Trophoblast cell (in vitro differentiated cells and primary cell): Measurements from ENCODE around the gene PLXND1.

Experiments
- DNase-seq, 2 donors: peaks; one replicate each; pipeline ENCODE4 v3.0.0-alpha.2; 2016
- H2AFZ ChIP-seq: 2 replicates; pipeline ENCODE4 v1.6.1; 2013; ENCODE audit warnings: low read length, moderate library complexity, mild to moderate bottlenecking; ENCODE audit not compliant: insufficient read depth, poor library complexity
- H2AK5ac ChIP-seq: 2 replicates; pipeline ENCODE4 v1.6.1; 2013; ENCODE audit warnings: mild to moderate bottlenecking, low read length
- H2BK120ac ChIP-seq: 2 replicates; pipeline ENCODE4 v1.6.1; 2013; ENCODE audit warnings: low read length, mild to moderate bottlenecking, moderate library complexity; ENCODE audit not compliant: insufficient read depth, poor library complexity
- H2BK12ac ChIP-seq: 2 replicates; pipeline ENCODE4 v1.6.1; 2013; ENCODE audit warnings: mild to moderate bottlenecking, low read length, moderate library complexity
- H2BK5ac ChIP-seq: 2 replicates; pipeline ENCODE4 v1.6.1; 2013; ENCODE audit warnings: low read length, low read depth, moderate library complexity, mild to moderate bottlenecking; ENCODE audit not compliant: poor library complexity
- H3K14ac ChIP-seq: 2 replicates; pipeline ENCODE4 v1.6.1; 2013; ENCODE audit warnings: mild to moderate bottlenecking, low read length
- H3K18ac ChIP-seq: 2 replicates; pipeline ENCODE4 v1.6.1; 2013; ENCODE audit warnings: mild to moderate bottlenecking, low read length
- H3K23ac ChIP-seq: 2 replicates; pipeline ENCODE4 v1.6.1; 2013; ENCODE audit warnings: low read length
- H3K27ac ChIP-seq: 2 replicates; pipeline ENCODE4 v1.5.1; 2013; ENCODE audit warnings: low read depth, mild to moderate bottlenecking, inconsistent platforms, low read length, moderate library complexity
- H3K27me3 ChIP-seq: 2 replicates; pipeline ENCODE4 v1.6.1; 2013; ENCODE audit warnings: inconsistent platforms, mild to moderate bottlenecking, low read length, moderate library complexity; ENCODE audit not compliant: insufficient read depth
- H3K36me3 ChIP-seq, 2 experiments: 1 replicate in 1 of 2; 2 replicates in 1 of 2; pipeline ENCODE4 v1.6.1; 2013; ENCODE audit warnings: low read length in 2 of 2, mild to moderate bottlenecking in 2 of 2, moderate library complexity in 1 of 2; ENCODE audit not compliant: insufficient read depth in 2 of 2, control insufficient read depth in 1 of 2
- H3K4ac ChIP-seq: 2 replicates; pipeline ENCODE4 v1.6.1; 2013; ENCODE audit warnings: low read depth, mild to moderate bottlenecking, low read length, moderate library complexity
- H3K4me1 ChIP-seq, 2 experiments: 1 replicate in 1 of 2; 2 replicates in 1 of 2; pipeline ENCODE4 v1.6.1; 2013; ENCODE audit warnings: low read length in 2 of 2, mild to moderate bottlenecking in 2 of 2, moderate library complexity in 1 of 2; ENCODE audit not compliant: insufficient read depth in 2 of 2, control insufficient read depth in 1 of 2
- H3K4me2 ChIP-seq: 2 replicates; pipeline ENCODE4 v1.6.1; 2013; ENCODE audit warnings: inconsistent platforms, mild to moderate bottlenecking, low read length, moderate library complexity
- H3K4me3 ChIP-seq: 2 replicates; pipeline ENCODE4 v1.5.1; 2013; ENCODE audit warnings: mild to moderate bottlenecking, low read depth, low read length, inconsistent platforms
- H3K79me1 ChIP-seq: one replicate; pipeline ENCODE4 v1.6.1; 2013; ENCODE audit warnings: low read length
- H3K79me2 ChIP-seq: 2 replicates; pipeline ENCODE4 v1.6.1; 2013; ENCODE audit warnings: low read length, mild to moderate bottlenecking; ENCODE audit not compliant: control insufficient read depth, insufficient read depth, poor library complexity
- H3K9ac ChIP-seq: 2 replicates; pipeline ENCODE4 v1.6.1; 2013; ENCODE audit warnings: mild to moderate bottlenecking, low read length
- H3K9me3 ChIP-seq: 2 replicates; pipeline ENCODE4 v1.6.1; 2013; ENCODE audit warnings: low read depth, mild to moderate bottlenecking, control low read depth, inconsistent platforms, low read length; ENCODE audit not compliant: insufficient read depth
- H4K12ac ChIP-seq: 2 replicates; pipeline ENCODE4 v1.6.1; 2013; ENCODE audit warnings: low read depth, mild to moderate bottlenecking, low read length, moderate library complexity
- H4K8ac ChIP-seq: 2 replicates; pipeline ENCODE4 v1.6.1; 2013; ENCODE audit warnings: low read depth, mild to moderate bottlenecking, low read length, moderate library complexity
- H4K91ac ChIP-seq: one replicate; pipeline ENCODE4 v1.6.1; 2013; ENCODE audit warnings: low read depth, mild to moderate bottlenecking, low read length, moderate library complexity
- WGBS: extraction: QIAGEN DNeasy Blood & Tissue Kit; methylation state at CpG from one replicate; pipeline ENCODE4 v1.1.7; 2013; ENCODE audit warnings: missing lambda C conversion rate; ENCODE audit not compliant: insufficient read length, insufficient coverage; ENCODE audit errors: extremely low coverage; 5-methylcytosine and 5-hydroxymethylcytosine counted together

The PLXND1 gene

GRCh38 chr3:129549805-129550204 lies 56.7 kb downstream of the PLXND1 start:
- H2BK12ac ChIP-seq = peak overlapping the region; percentile 56
- peaks cover 14 to 16% of the 10 kb centered on the region in 2 experiments for H3K4me1 ChIP-seq
- no peak overlapping the region for H3K4me3 ChIP-seq
- H4K12ac ChIP-seq = no peak overlapping the region
- H3K27me3 ChIP-seq = no peaks in the 10 kb centered on the region
- H3K4me2 ChIP-seq = no peak overlapping the region
- H3K9ac ChIP-seq = no peak overlapping the region
- WGBS = no CpG with 5 or more reads among the region's 3 CpGs
- peaks cover 2% of the 10 kb centered on the region for H3K79me2 ChIP-seq
- peak overlapping the region; percentile 22 for H4K8ac ChIP-seq
- peaks cover 13% of the 10 kb centered on the region for H3K79me1 ChIP-seq
- no peak overlapping the region for H3K18ac ChIP-seq
- H2AFZ ChIP-seq = no peak overlapping the region
- H4K91ac ChIP-seq = peak overlapping the region; percentile 58
- H2BK5ac ChIP-seq = peak overlapping the region; percentile 22
- peak overlapping the region; percentile 21 for H2BK120ac ChIP-seq
- H3K14ac ChIP-seq = peak overlapping the region; percentile 61
- H3K27ac ChIP-seq = peak overlapping the region; percentile 8
- no peak overlapping the region for H3K23ac ChIP-seq
- DNase-seq = no peak
- no peak overlapping the region for H3K4ac ChIP-seq
- peaks cover 2 to 4% of the 10 kb centered on the region in 2 experiments for H3K36me3 ChIP-seq
- H3K9me3 ChIP-seq = no peaks in the 10 kb centered on the region
- peak overlapping the region; percentile 65 for H2AK5ac ChIP-seq

DNA sequence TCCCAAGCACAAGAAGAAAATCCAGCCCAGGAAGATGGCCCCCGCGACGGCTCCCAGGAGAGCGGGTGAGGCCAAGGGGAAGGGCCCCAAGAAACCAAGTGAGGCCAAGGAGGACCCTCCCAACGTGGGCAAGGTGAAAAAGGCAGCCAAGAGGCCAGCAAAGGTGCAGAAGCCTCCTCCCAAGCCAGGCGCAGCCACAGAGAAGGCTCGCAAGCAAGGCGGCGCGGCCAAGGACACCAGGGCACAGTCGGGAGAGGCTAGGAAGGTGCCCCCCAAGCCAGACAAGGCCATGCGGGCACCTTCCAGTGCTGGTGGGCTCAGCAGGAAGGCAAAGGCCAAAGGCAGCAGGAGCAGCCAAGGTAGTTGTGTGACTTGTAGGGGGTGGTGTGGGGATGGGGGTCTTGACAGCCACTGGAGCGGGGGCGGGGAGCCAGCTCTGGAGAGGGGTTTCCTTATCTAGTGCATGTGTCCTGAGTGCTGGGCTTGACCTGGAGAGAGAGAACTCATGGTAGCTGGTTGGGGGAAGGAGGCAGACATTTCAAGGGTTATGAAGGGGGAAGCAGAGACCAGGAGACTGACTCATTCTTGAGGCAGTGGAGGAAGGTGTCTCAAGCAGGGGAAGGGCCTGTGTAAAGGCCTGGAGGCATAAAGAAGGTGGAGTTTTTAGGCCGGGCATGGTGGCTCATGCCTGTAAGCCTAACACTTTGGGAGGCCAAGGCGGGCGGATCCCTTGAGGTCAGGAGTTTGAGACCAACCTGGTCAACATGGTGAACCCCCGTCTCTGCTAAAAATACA lies 57.3 kb downstream of the PLXND1 start:
- WGBS = no CpG with 5 or more reads among the region's 18 CpGs

GRCh38 chr3:129548104-129548965 lies 58.1 kb downstream of the PLXND1 start:
- Histone ChIP-seq H3K27me3 (no peaks in the 10 kb centered on the region), H3K79me1 (peaks cover 13% of the 10 kb centered on the region), H3K4ac (no peak overlapping the region), H2BK5ac (no peak overlapping the region), H4K91ac (peak overlapping the region; percentile 78), H4K8ac (no peak overlapping the region), H3K4me1 (peaks cover 14 to 16% of the 10 kb centered on the region in 2 experiments), H3K14ac (peak overlapping the region; percentile 3), H3K4me2 (no peak overlapping the region), H3K23ac (no peak overlapping the region), H3K18ac (no peak overlapping the region), H3K9me3 (no peaks in the 10 kb centered on the region), H2AK5ac (peak overlapping the region; percentile 86), H3K4me3 (no peak overlapping the region), H3K36me3 (no peaks in the 10 kb centered on the region), H3K27ac (no peak overlapping the region), H3K79me2 (peaks cover 2% of the 10 kb centered on the region), H4K12ac (no peak overlapping the region), H3K9ac (no peak overlapping the region), H2BK12ac (peak overlapping the region; percentile 87), H2AFZ (no peak overlapping the region), H2BK120ac (peak overlapping the region; percentile 50)
- no CpG with 5 or more reads among the region's 19 CpGs for WGBS
- DNase-seq = no peak

More for the DNA sequence above, 57.3 kb downstream of the PLXND1 start:
- peak overlapping the region; percentile 8 for H3K27ac ChIP-seq
- H2BK5ac ChIP-seq = peak overlapping the region; percentile 32
- peak overlapping the region; percentile 86 for H2AK5ac ChIP-seq
- peak overlapping the region; percentile 84 for H3K14ac ChIP-seq
- peak overlapping the region; percentile 13 for H3K4ac ChIP-seq
- H3K4me3 ChIP-seq = no peak overlapping the region
- H3K4me2 ChIP-seq = no peak overlapping the region
- H3K27me3 ChIP-seq = no peaks in the 10 kb centered on the region
- H3K79me1 ChIP-seq = peaks cover 13% of the 10 kb centered on the region
- no peak overlapping the region for H3K9ac ChIP-seq
- no peaks in the 10 kb centered on the region for H3K9me3 ChIP-seq
- peak overlapping the region; percentile 78 for H4K91ac ChIP-seq
- no peak overlapping the region for H3K23ac ChIP-seq
- no peaks in the 10 kb centered on the region for H3K36me3 ChIP-seq
- peak overlapping the region; percentile 22 for H4K8ac ChIP-seq
- no peak overlapping the region for H2AFZ ChIP-seq
- H3K4me1 ChIP-seq = peaks cover 14 to 16% of the 10 kb centered on the region in 2 experiments
- peak overlapping the region; percentile 50 for H2BK120ac ChIP-seq
- H3K18ac ChIP-seq = peak overlapping the region; percentile 73
- H2BK12ac ChIP-seq = peak overlapping the region; percentile 87
- H4K12ac ChIP-seq = peak overlapping the region; percentile 17
- peak; percentile 64 to 81 for DNase-seq
- H3K79me2 ChIP-seq = peaks cover 2% of the 10 kb centered on the region

DNA sequence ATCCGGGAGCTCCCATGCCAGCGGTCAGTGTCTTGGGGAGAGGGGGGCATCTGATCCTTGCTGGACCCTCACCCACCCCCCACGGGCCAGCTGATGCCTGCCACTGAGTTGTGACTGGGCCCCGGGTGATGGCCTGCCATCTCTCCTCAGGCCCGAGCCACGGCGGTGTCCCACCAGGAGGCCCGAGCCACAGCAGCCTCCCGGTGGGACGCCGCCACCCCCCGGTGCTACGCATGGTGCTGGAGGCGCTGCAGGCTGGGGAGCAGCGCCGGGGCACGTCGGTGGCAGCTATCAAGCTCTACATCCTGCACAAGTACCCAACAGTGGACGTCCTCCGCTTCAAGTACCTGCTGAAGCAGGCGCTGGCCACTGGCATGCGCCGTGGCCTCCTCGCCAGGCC lies 59.2 kb downstream of the PLXND1 start:
- no peak overlapping the region for H4K8ac ChIP-seq
- H2BK12ac ChIP-seq = peak overlapping the region; percentile 24
- H3K4me3 ChIP-seq = no peak overlapping the region
- H2AK5ac ChIP-seq = peak overlapping the region; percentile 65
- no peak overlapping the region for H3K23ac ChIP-seq
- H4K12ac ChIP-seq = no peak overlapping the region
- H3K4ac ChIP-seq = no peak overlapping the region
- no peak overlapping the region for H3K27ac ChIP-seq
- no peak overlapping the region for H3K9ac ChIP-seq
- peaks cover 13% of the 10 kb centered on the region for H3K79me1 ChIP-seq
- no peak overlapping the region for H3K14ac ChIP-seq
- no peak overlapping the region for H3K18ac ChIP-seq
- peaks cover 2% of the 10 kb centered on the region for H3K79me2 ChIP-seq
- no CpG with 5 or more reads among the region's 24 CpGs for WGBS
- H2BK120ac ChIP-seq = no peak overlapping the region
- peak overlapping the region; percentile 1 for H4K91ac ChIP-seq
- H3K4me1 ChIP-seq = peaks cover 14 to 16% of the 10 kb centered on the region in 2 experiments
- no peaks in the 10 kb centered on the region for H3K9me3 ChIP-seq
- no peaks in the 10 kb centered on the region for H3K27me3 ChIP-seq
- H2BK5ac ChIP-seq = no peak overlapping the region
- no peak for DNase-seq
- no peak overlapping the region for H2AFZ ChIP-seq
- H3K4me2 ChIP-seq = no peak overlapping the region
- H3K36me3 ChIP-seq = no peaks in the 10 kb centered on the region
